Occipital lobe (tissue), 2 donors: Measurements from ENCODE around the gene TEX13A. TPM values are rescaled to one million over a fixed set of nuclear protein-coding genes. Genes with fewer than 3 reads are reported as not detected.
"Not testable (repeated sequence)": the region's sequence is repeated elsewhere in the genome, so short reads cannot be mapped to it uniquely, and the experiment has no call there.

Experiments used
- DNase-seq: peaks from one replicate; lab custom pipeline; 2025; lab: John Stamatoyannopoulos, UW
- total RNA-seq: library from RNA; depleted of rRNA; stranded (reverse); fragments of >200 nt; gene quantifications from one replicate; pipeline ENCODE4 v1.2.3, GENCODE V29; 2014

The TEX13A gene, protein sequence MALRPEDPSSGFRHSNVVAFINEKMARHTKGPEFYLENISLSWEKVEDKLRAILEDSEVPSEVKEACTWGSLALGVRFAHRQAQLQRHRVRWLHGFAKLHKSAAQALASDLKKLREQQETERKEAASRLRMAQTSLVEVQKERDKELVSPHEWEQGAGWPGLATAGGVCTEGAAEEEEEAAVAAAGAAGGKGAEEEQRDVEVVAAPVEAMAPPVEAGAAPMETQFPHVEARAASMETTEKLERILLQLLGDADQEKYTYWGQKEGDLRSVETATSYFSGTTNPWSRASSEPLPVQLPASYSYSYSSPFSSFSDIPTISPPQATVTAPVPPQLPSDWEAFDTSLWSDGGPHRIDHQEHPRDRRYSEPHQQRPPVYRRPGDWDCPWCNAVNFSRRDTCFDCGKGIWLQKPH
- not detected for total RNA-seq

GRCh38 chrX:105220636-105221035 is at the start of gene TEX13A:
TEX13A (minus strand) TSS chrX:105220694; CDS start chrX:105220397, 297 bp downstream.
- no peak for DNase-seq

- no peak for DNase-seq
These were observed 48.9 kb upstream of the TEX13A start for GRCh38 chrX:105269386-105269785.

DNA sequence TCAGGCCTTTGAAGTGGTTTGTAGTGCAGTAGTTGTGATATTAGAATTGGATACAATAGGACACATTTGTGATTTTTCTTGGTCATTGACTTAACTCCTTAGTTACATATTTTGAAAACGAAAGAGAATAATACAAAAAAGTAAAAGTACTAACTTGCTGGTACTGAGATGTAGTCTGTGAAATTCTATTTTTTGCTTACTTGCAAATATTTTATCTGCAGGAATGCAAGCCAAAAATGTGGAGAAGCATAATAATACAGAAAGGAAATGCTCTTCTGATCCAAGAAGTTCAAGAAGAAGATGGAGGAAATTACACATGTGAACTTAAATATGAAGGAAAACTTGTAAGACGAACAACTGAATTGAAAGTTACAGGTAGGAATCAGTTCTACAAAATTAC is 46.7 kb upstream of the TEX13A start:
- no peak for DNase-seq

DNA sequence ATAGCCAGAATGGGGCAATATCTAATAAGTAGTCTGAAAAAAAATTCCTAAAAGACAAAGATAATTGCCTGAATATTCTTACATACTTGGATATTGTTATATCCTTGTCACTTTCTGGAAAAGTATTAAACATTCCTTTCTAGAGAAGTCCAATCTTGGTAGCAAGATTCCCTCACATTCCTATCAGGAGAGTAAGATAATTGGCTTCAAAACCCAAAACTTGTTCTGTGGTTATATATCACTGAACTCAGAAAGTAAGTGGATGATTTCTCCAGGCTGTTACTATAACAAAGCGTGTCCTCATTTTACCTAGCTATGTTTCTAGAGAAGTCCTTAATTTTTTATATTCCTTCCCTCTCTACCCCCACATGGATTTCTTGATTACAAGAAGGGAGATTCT is 46.0 kb upstream of the TEX13A start:
- no peak for DNase-seq

- DNase-seq: no peak
These were observed 44.6 kb upstream of the TEX13A start for GRCh38 chrX:105265093-105265492.

DNA sequence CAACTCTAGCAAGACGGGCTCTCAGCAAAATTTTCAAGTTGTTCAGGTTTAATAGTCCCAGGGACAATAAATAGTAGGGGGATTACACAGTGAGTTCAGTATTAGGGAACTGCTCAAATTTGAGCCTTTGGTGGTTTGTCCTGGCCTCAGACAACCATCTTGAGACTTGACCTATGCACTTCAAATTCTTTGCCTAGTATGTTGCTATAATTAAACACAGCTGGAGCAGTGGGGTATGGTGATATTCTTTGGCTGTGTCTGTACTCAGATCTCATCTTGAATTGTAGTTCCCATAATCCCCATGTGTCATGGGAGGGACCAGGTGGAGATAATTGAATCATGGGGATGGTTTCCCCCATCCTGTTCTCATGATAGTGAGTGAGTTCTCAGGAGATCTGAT is 43.3 kb upstream of the TEX13A start:
- DNase-seq: no peak

- DNase-seq: no peak
These were observed 42.7 kb upstream of the TEX13A start for GRCh38 chrX:105263171-105263570.

GRCh38 chrX:105260291-105261043 is 40.0 kb upstream of the TEX13A start:
- DNase-seq: no peak

DNA sequence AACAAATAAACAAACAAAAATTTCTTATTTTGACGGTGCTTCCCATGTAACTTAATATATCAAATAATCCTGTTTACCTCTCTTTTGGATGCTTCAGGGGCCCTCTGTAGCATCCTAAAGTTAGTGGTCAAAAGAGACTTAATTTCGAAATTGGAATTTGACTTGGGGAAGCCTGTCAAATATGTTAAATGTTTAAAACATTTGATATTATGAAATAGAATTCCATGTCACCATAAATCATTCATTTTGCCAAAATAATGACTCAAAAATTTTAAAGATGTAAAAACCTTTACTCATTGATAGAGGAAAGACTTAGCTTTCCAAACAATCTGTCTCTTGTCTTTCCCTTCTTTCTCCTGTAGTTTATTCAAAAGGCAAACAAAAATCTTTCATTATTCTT is 20.6 kb upstream of the TEX13A start:
- DNase-seq: no peak

- not testable (repeated sequence) for DNase-seq
These were observed 16.9 kb upstream of the TEX13A start for GRCh38 chrX:105237407-105237806.

- no peak for DNase-seq
These were observed 8.7 kb upstream of the TEX13A start for GRCh38 chrX:105229146-105229545.

GRCh38 chrX:105228602-105229001 is 8.1 kb upstream of the TEX13A start:
- no peak for DNase-seq

GRCh38 chrX:105226499-105226898 is 6.0 kb upstream of the TEX13A start:
- no peak for DNase-seq

DNA sequence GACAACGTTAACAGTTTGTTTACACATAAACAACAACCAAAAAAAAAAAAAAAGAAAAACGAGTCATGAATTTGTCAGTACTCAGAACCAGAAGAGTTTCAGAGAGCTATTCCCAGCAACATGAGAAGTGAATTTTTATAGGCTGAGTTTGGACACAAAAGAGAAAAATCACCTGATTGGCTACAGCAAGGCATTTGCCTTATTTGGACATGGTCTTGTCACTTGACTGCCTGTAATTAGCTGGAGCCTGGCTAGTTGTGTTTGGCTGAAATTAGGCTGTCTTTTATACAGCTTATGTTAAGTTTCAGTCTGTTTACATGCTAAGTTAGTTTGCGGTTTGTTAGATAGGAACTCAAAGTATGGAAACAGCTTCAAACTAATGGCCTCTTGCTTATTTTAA is 880 bp upstream of the TEX13A start:
- no peak for DNase-seq

- no peak for DNase-seq
These were observed 766 bp downstream of the TEX13A start for GRCh38 chrX:105219454-105220401.

- no peak for DNase-seq
These were observed 9.4 kb downstream of the TEX13A start for GRCh38 chrX:105211066-105211575.

GRCh38 chrX:105210258-105210657 is 10.2 kb downstream of the TEX13A start:
- DNase-seq: no peak

- no peak for DNase-seq
These were observed 11.1 kb downstream of the TEX13A start for GRCh38 chrX:105209406-105209805.

DNA sequence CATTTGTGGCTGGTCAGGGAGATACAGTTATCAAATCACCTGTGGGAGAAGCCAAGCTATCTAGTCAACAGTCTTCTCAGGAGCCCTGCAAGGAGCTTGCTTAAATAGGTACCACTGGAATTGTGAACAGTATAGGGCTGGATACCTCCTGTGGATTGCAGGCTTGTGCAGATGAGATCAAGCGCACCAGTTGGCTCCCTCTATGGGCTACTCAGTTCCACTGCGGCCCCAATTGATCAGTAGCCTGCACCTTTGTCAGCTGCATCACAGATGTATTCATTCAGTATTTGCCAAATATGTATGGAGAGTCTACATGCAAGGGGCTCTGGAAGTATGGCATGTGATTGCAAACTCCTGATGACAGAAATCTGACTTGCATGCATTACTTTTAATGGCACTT is 28.6 kb downstream of the TEX13A start:
- DNase-seq: no peak

DNA sequence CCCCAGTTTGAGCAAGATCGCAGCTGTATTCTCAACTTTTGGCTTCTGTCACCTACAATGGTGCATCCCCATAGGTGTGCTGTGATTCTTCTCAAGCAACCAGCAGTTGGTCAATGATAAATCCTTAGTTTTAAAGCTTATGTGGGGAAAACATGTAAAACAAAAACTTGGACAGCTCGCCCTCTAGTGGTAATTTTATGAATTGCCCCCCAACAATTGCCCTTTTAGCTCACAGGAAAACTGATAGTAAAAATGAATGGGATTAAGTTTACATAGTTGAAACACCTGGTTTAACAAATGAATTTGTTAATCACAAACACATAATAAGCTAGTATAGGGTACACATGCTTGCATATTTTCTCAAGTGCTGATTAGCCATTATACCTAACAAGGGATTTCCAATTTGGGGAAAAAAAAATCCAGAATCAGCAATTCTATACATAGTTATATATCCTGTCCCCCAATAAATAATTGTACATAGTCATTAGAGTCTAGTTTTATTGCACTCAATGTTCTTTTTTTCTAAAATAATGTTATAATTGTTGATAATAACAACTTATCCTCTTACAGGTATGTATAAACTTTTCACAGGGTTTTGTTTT is 30.1 kb downstream of the TEX13A start:
- DNase-seq: no peak

DNA sequence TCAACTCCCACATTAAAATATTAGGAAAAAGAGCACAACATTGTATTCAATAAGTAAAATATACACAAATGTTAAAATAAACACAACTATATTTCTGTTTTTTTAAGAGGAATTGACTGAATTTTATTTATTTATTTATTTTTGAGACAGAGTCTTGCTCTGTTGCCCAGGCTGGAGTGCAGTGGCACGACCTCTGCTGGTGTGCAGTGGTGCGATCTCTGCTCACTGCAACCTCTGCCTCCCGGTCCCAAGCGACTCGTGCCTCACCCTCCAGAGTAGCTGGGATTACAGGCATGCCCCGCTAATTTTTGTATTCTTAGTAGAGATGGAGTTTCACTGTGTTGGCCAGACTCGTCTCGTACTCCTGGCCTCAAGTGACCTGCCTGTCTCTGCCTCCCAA is 31.4 kb downstream of the TEX13A start:
- no peak for DNase-seq
